ENCODE measurements around the gene GAS2L2.

GRCh38 chr17:35765086-35765710 lies 12.2 kb upstream of the GAS2L2 start:
- TF ChIP-seq POLR2A (IDR thresholded peaks at IDR 0.05; ENCODE audit: low read depth, low read length) (no peak), PAX5 (IDR thresholded peaks at IDR 0.05; ENCODE audit: insufficient read depth, low read length, severe bottlenecking) (no peak)
